ENCODE data around the gene CEP135.

Gene CEP135

DNA sequence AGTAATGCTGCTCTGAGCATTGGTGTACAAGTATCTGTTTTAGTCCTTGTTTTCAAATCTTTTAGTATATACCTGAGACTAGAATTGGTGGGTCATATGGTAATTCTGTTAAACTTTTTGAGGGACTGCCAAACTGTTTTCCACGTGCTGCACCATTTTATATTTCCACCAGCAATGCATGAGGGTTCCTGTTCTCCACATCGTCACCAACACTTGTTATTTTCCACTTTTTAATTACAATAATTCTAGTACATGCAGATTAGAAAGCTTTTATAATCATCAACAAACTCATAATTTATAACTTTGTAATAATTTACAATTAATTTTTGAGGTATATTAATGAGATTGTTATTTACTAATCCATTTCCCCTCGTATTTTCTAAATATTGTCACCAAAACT, 79.4 kb downstream of the CEP135 start:
- H3K27me3 ChIP-seq (ENCODE audit: insufficient read depth, low read depth), result no peaks in the 10 kb centered on the region
- H3K79me2 ChIP-seq (ENCODE audit: insufficient read depth, low read depth), result no peaks in the 10 kb centered on the region
- H3K4me3 ChIP-seq (IDR thresholded peaks at IDR 0.05; ENCODE audit: insufficient read depth, low read depth, low read length), result no peak overlapping the region
- H2AFZ ChIP-seq (ENCODE audit: low read depth), result no peak overlapping the region
- H3K27ac ChIP-seq, result no peak overlapping the region
- H3K9ac ChIP-seq, result no peak overlapping the region
- no peaks in the 10 kb centered on the region for H3K4me1 ChIP-seq (ENCODE audit: low read depth, poor library complexity, severe bottlenecking)
- TF ChIP-seq, protein P1, sequence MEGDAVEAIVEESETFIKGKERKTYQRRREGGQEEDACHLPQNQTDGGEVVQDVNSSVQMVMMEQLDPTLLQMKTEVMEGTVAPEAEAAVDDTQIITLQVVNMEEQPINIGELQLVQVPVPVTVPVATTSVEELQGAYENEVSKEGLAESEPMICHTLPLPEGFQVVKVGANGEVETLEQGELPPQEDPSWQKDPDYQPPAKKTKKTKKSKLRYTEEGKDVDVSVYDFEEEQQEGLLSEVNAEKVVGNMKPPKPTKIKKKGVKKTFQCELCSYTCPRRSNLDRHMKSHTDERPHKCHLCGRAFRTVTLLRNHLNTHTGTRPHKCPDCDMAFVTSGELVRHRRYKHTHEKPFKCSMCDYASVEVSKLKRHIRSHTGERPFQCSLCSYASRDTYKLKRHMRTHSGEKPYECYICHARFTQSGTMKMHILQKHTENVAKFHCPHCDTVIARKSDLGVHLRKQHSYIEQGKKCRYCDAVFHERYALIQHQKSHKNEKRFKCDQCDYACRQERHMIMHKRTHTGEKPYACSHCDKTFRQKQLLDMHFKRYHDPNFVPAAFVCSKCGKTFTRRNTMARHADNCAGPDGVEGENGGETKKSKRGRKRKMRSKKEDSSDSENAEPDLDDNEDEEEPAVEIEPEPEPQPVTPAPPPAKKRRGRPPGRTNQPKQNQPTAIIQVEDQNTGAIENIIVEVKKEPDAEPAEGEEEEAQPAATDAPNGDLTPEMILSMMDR (conservative IDR thresholded peaks at IDR 0.05; ENCODE audit: low read depth, low read length), result no peak
- H3K4me2 ChIP-seq, result no peak overlapping the region
- H3K36me3 ChIP-seq (ENCODE audit: insufficient read depth), result no peaks in the 10 kb centered on the region
- H4K20me1 ChIP-seq (ENCODE audit: insufficient read depth), result no peaks in the 10 kb centered on the region

DNA sequence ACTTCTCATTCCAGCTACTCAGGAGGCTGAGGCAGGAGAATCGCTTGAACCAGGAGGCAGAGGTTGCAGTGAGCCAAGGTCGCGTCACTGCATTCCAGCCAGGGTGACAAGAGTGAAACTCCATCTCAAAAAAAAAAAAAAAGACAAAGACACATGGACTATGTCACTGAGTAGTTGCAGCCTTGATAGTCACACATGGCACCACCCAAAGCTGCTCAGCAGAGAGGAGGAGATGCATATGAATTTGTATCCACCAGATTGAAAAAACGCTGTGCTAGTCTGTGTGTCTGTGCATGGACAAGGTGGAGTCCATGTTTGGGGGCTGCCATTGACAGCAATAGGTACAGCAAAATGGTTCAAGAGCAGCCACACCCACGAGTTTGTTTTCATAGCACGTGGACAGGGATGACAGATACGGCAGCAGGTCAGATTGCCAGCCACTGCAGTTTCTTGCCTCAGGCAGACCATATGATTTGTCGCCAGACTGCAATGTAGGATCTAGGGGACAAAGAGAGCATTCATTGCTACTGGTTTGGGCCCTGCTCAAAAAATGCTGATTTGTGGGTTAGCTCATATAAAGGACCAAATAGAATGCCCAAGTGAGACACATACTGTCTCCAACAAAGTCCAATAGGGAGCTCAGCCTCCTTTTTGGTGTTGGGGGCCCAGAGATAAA, 89.9 kb downstream of the CEP135 start:
- Histone ChIP-seq H4K20me1 (ENCODE audit: insufficient read depth) (no peaks in the 10 kb centered on the region), H2AFZ (ENCODE audit: low read depth) (no peak overlapping the region), H3K79me2 (ENCODE audit: insufficient read depth, low read depth) (no peaks in the 10 kb centered on the region), H3K27ac (no peak overlapping the region), H3K9ac (no peak overlapping the region), H3K4me1 (ENCODE audit: low read depth, poor library complexity, severe bottlenecking) (no peaks in the 10 kb centered on the region), H3K4me2 (no peak overlapping the region), H3K27me3 (ENCODE audit: insufficient read depth, low read depth) (no peaks in the 10 kb centered on the region), H3K4me3 (IDR thresholded peaks at IDR 0.05; ENCODE audit: insufficient read depth, low read depth, low read length) (no peak overlapping the region), H3K36me3 (ENCODE audit: insufficient read depth) (no peaks in the 10 kb centered on the region)
- TF ChIP-seq, protein P1 (conservative IDR thresholded peaks at IDR 0.05; ENCODE audit: low read depth, low read length), result no peak

- H4K20me1 ChIP-seq (ENCODE audit: insufficient read depth), result no peaks in the 10 kb centered on the region
- H3K79me2 ChIP-seq (ENCODE audit: insufficient read depth, low read depth), result no peaks in the 10 kb centered on the region
- no peaks in the 10 kb centered on the region for H3K36me3 ChIP-seq (ENCODE audit: insufficient read depth)
- H3K4me3 ChIP-seq (IDR thresholded peaks at IDR 0.05; ENCODE audit: insufficient read depth, low read depth, low read length), result no peak overlapping the region
- no peak overlapping the region for H3K9ac ChIP-seq
- no peaks in the 10 kb centered on the region for H3K27me3 ChIP-seq (ENCODE audit: insufficient read depth, low read depth)
- H2AFZ ChIP-seq (ENCODE audit: low read depth), result no peak overlapping the region
- H3K4me1 ChIP-seq (ENCODE audit: low read depth, poor library complexity, severe bottlenecking), result peaks cover 6% of the 10 kb centered on the region
- H3K4me2 ChIP-seq, result no peak overlapping the region
- TF ChIP-seq, protein P1 (conservative IDR thresholded peaks at IDR 0.05; ENCODE audit: low read depth, low read length), result no peak
- H3K27ac ChIP-seq, result no peak overlapping the region
These were observed 92.1 kb downstream of the CEP135 start for GRCh38 chr4:56040842-56041241.

DNA sequence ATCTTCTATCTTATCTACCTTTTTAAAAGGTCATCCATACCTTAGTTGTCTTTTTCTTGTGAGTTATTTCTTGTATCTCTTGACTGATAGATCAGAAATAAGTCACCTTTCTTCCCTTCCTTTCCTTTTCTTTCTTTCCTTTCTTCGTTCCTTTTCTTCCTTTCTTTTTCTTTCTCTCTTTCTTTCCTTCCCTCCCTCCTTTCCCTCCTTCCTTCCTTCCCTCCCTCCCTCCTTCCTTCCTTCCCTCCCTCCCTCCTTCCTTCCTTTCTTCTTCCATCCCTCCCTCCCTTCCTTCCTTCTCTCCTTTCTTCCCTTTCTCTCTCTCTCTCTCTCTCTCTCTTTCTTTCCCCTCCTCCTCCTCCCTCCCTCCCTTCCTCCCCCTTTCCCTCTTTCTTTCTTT, 93.5 kb downstream of the CEP135 start:
- no peaks in the 10 kb centered on the region for H3K36me3 ChIP-seq (ENCODE audit: insufficient read depth)
- peaks cover 6% of the 10 kb centered on the region for H3K4me1 ChIP-seq (ENCODE audit: low read depth, poor library complexity, severe bottlenecking)
- TF ChIP-seq, protein P1 (conservative IDR thresholded peaks at IDR 0.05; ENCODE audit: low read depth, low read length), result no peak
- H3K27me3 ChIP-seq (ENCODE audit: insufficient read depth, low read depth), result no peaks in the 10 kb centered on the region
- no peak overlapping the region for H3K4me2 ChIP-seq
- no peaks in the 10 kb centered on the region for H3K79me2 ChIP-seq (ENCODE audit: insufficient read depth, low read depth)
- H2AFZ ChIP-seq (ENCODE audit: low read depth), result no peak overlapping the region
- no peaks in the 10 kb centered on the region for H4K20me1 ChIP-seq (ENCODE audit: insufficient read depth)
- H3K4me3 ChIP-seq (IDR thresholded peaks at IDR 0.05; ENCODE audit: insufficient read depth, low read depth, low read length), result no peak overlapping the region
- H3K9ac ChIP-seq, result no peak overlapping the region
- no peak overlapping the region for H3K27ac ChIP-seq
